ENCODE measurements around the gene SPINK2.

The SPINK2 gene

GRCh38 chr4:56799824-56800756, 21.4 kb downstream of the SPINK2 start:
- peak; percentile 91 for DNase-seq (ENCODE audit: low spot score)

GRCh38 chr4:56799161-56799759, 22.2 kb downstream of the SPINK2 start:
- no peak for DNase-seq (ENCODE audit: low spot score)

GRCh38 chr4:56796211-56796610, 25.3 kb downstream of the SPINK2 start:
- no peak for DNase-seq (ENCODE audit: low spot score)

- DNase-seq (ENCODE audit: low spot score): no peak
Observed at GRCh38 chr4:56791316-56791715, 30.2 kb downstream of the SPINK2 start.

- no peak for DNase-seq (ENCODE audit: low spot score)
Observed at GRCh38 chr4:56790691-56791091, 30.8 kb downstream of the SPINK2 start.

- DNase-seq (ENCODE audit: low spot score): no peak
Observed at GRCh38 chr4:56788081-56788480, 33.4 kb downstream of the SPINK2 start.

- DNase-seq (ENCODE audit: low spot score): no peak
Observed at GRCh38 chr4:56787380-56787779, 34.1 kb downstream of the SPINK2 start.

- DNase-seq (ENCODE audit: low spot score): no peak
Observed at GRCh38 chr4:56786955-56787354, 34.5 kb downstream of the SPINK2 start.

GRCh38 chr4:56783986-56784385, 37.5 kb downstream of the SPINK2 start:
- no peak for DNase-seq (ENCODE audit: low spot score)

GRCh38 chr4:56782019-56782418, 39.5 kb downstream of the SPINK2 start:
- DNase-seq (ENCODE audit: low spot score): no peak

GRCh38 chr4:56773346-56773745, 48.2 kb downstream of the SPINK2 start:
- no peak for DNase-seq (ENCODE audit: low spot score)

- no peak for DNase-seq (ENCODE audit: low spot score)
Observed at GRCh38 chr4:56772134-56772533, 49.4 kb downstream of the SPINK2 start.

GRCh38 chr4:56768763-56769162, 52.7 kb downstream of the SPINK2 start:
- DNase-seq (ENCODE audit: low spot score): no peak

- no peak for DNase-seq (ENCODE audit: low spot score)
Observed at GRCh38 chr4:56768316-56768715, 53.2 kb downstream of the SPINK2 start.

- no peak for DNase-seq (ENCODE audit: low spot score)
Observed at GRCh38 chr4:56767567-56767966, 53.9 kb downstream of the SPINK2 start.

GRCh38 chr4:56764775-56765174, 56.7 kb downstream of the SPINK2 start:
- peak; percentile 42 for DNase-seq (ENCODE audit: low spot score)

GRCh38 chr4:56764223-56764622, 57.3 kb downstream of the SPINK2 start:
- DNase-seq (ENCODE audit: low spot score): no peak

GRCh38 chr4:56762484-56763250, 58.8 kb downstream of the SPINK2 start:
- no peak for DNase-seq (ENCODE audit: low spot score)

GRCh38 chr4:56760183-56760582, 61.3 kb downstream of the SPINK2 start:
- DNase-seq (ENCODE audit: low spot score): no peak

Data from RKO (cell line).